ENCODE results near the gene ITPK1. TPM values are rescaled to one million over a fixed set of nuclear protein-coding genes. Genes with fewer than 3 reads are reported as not detected.

Gene ITPK1
- total and polyA plus RNA-seq, 2 donors (not counting 3 experiments of a cell fraction or from before 2014, with no cell fraction given) = 39.6 to 51.8 TPM

GRCh38 chr14:93011650-93012325 lies 103.9 kb downstream of the ITPK1 start:
- Histone ChIP-seq H3K9me1 (replicated peaks; ENCODE audit: control insufficient read depth, extremely low read depth, insufficient read depth, low read length) (no peaks in the 10 kb centered on the region), H4K20me1 (replicated peaks; ENCODE audit: control insufficient read depth, extremely low read depth, insufficient read depth, low read length) (no peaks in the 10 kb centered on the region), H3K9ac (replicated peaks; ENCODE audit: extremely low read depth, insufficient read depth, low read length) (no peak overlapping the region), H3K4me3 (replicated peaks in 1 of 3; ENCODE audit: insufficient read depth in 1 of 3, low read depth in 1 of 3, low read length in 3 of 3) (no peak overlapping the region), H3K79me2 (ENCODE audit: control insufficient read depth, insufficient read depth, low read length) (no peaks in the 10 kb centered on the region), H2AFZ (ENCODE audit: low read depth, low read length) (no peak overlapping the region), H3K27ac (ENCODE audit: insufficient read depth, low read depth, low read length) (no peak overlapping the region), H3K27me3 (ENCODE audit: control insufficient read depth in 2 of 2, insufficient read depth in 2 of 2, low read length in 2 of 2) (no peaks in the 10 kb centered on the region), H3K36me3 (ENCODE audit: control insufficient read depth in 2 of 2, extremely low read depth in 1 of 2, insufficient read depth in 2 of 2, low read length in 2 of 2) (no peaks in the 10 kb centered on the region), H3K4me2 (ENCODE audit: insufficient read depth, low read length) (no peak overlapping the region), H3K9me3 (replicated peaks; ENCODE audit: control insufficient read depth, insufficient read depth, low read length) (no peaks in the 10 kb centered on the region), H3K4me1 (ENCODE audit: control insufficient read depth, extremely low read depth, insufficient read depth, low read length) (no peaks in the 10 kb centered on the region)
- FAIRE-seq = no peak
- dilution Hi-C loops (cut with MboI; ENCODE audit: extremely low pct_ligation_motif_present, low sequenced_read_pairs) = no loop called here
- ChIA-PET POLR2A (no interaction called here), CTCF (interaction anchor here (0.7 to 1.8 kb wide), 2 partner anchors 14 to 60 kb away, joined by 3 to 4 read pairs; no protein-coding TSS in a partner anchor)
- no TSS peak for BruUV-seq (replicated peaks)
- intact Hi-C loops (cut with micrococcal nuclease) = no loop called here
- DNase-seq (ENCODE audit: low read depth, low spot score) = no peak
- TF ChIP-seq MYC (IDR thresholded peaks at IDR 0.05; ENCODE audit: low read depth, low read length) = no peak
- no peak for TF ChIP-seq EZH2 (IDR thresholded peaks at IDR 0.05; ENCODE audit: borderline replicate concordance, low read depth, low read length, severe bottlenecking)
- no peak for TF ChIP-seq FOS (IDR thresholded peaks at IDR 0.05; ENCODE audit: borderline replicate concordance, insufficient read depth, low read length)
- no peak for TF ChIP-seq JUN (IDR thresholded peaks at IDR 0.05; ENCODE audit: borderline replicate concordance, insufficient read depth, insufficient read length, low read depth)
- TF ChIP-seq POLR2A (IDR thresholded peaks at IDR 0.05; ENCODE audit: low read depth, low read length) = no peak
- TF ChIP-seq, protein P1, sequence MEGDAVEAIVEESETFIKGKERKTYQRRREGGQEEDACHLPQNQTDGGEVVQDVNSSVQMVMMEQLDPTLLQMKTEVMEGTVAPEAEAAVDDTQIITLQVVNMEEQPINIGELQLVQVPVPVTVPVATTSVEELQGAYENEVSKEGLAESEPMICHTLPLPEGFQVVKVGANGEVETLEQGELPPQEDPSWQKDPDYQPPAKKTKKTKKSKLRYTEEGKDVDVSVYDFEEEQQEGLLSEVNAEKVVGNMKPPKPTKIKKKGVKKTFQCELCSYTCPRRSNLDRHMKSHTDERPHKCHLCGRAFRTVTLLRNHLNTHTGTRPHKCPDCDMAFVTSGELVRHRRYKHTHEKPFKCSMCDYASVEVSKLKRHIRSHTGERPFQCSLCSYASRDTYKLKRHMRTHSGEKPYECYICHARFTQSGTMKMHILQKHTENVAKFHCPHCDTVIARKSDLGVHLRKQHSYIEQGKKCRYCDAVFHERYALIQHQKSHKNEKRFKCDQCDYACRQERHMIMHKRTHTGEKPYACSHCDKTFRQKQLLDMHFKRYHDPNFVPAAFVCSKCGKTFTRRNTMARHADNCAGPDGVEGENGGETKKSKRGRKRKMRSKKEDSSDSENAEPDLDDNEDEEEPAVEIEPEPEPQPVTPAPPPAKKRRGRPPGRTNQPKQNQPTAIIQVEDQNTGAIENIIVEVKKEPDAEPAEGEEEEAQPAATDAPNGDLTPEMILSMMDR (IDR thresholded peaks at IDR 0.05; ENCODE audit: extremely low read depth in 1 of 2, insufficient read depth in 1 of 2, low read depth in 1 of 2, low read length in 2 of 2) = no peak
- TF ChIP-seq POLR2AphosphoS5 (IDR thresholded peaks at IDR 0.05; ENCODE audit: insufficient read depth, low read depth, low read length) = no peak
- TF ChIP-seq, protein P2, sequence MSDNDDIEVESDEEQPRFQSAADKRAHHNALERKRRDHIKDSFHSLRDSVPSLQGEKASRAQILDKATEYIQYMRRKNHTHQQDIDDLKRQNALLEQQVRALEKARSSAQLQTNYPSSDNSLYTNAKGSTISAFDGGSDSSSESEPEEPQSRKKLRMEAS (IDR thresholded peaks at IDR 0.05; ENCODE audit: insufficient read depth, insufficient read length) = no peak
- no peak for TF ChIP-seq GATA2 (IDR thresholded peaks at IDR 0.05; ENCODE audit: insufficient read depth, insufficient read length, low read depth, low read length)
